WTC11 (cell line): ENCODE results near the gene TMEM80.

Experiments
- E2F1 ChIP-seq: sonication (generic); formaldehyde crosslinking; IDR thresholded peaks from 2 replicates; pipeline ENCODE4 v1.8.0; 2022; ENCODE audit warnings: mild to moderate bottlenecking, missing genetic modification reagents
- FOXP1 ChIP-seq: sonication (generic); formaldehyde crosslinking; IDR thresholded peaks from 2 replicates; pipeline ENCODE4 v1.8.0; 2022; ENCODE audit warnings: missing genetic modification reagents, mild to moderate bottlenecking, moderate library complexity, borderline replicate concordance
- IRF2 ChIP-seq: sonication (generic); formaldehyde crosslinking; IDR thresholded peaks from 2 replicates; pipeline ENCODE4 v1.8.0; 2022; ENCODE audit warnings: low read depth, missing genetic modification reagents, borderline replicate concordance
- MXD4 ChIP-seq: fragments of 250-450 bp; sonication (Bioruptor Pico); IDR thresholded peaks from 2 replicates; pipeline ENCODE4 v1.8.0; 2021; ENCODE audit warnings: mild to moderate bottlenecking, moderate library complexity, borderline replicate concordance
- NR2C2 ChIP-seq: sonication (generic); formaldehyde crosslinking; IDR thresholded peaks from 2 replicates; pipeline ENCODE4 v1.8.0; 2022; ENCODE audit warnings: mild to moderate bottlenecking, missing genetic modification reagents
- ZNF423 ChIP-seq: fragments of 250-450 bp; sonication (Bioruptor Pico); IDR thresholded peaks from 2 replicates; pipeline ENCODE4 v2.1.2; 2022; ENCODE audit warnings: mild to moderate bottlenecking, moderate library complexity
- ZNF671 ChIP-seq: fragments of 250-450 bp; sonication (Bioruptor Pico); IDR thresholded peaks from 2 replicates; pipeline ENCODE4 v1.8.0; 2021; ENCODE audit warnings: mild to moderate bottlenecking
- TF ChIP-seq, protein P1 (sequence below): sonication (generic); formaldehyde crosslinking; IDR thresholded peaks from 2 replicates; pipeline ENCODE4 v1.8.1; 2023; ENCODE audit warnings: mild to moderate bottlenecking, missing genetic modification reagents, moderate library complexity
- TF ChIP-seq, protein P2 (sequence below): fragments of 200-600 bp; IDR thresholded peaks from 2 replicates; pipeline ENCODE4 v1.8.0; 2022; ENCODE audit warnings: antibody characterized with exemption
- TF ChIP-seq, protein P3 (sequence below): sonication (generic); formaldehyde crosslinking; conservative IDR thresholded peaks from 2 replicates; pipeline ENCODE4 v1.8.1; 2022; ENCODE audit warnings: mild to moderate bottlenecking, missing genetic modification reagents

GRCh38 chr11:678297-678696 lies 17.3 kb upstream of the TMEM80 start:
- TF ChIP-seq, protein P1, sequence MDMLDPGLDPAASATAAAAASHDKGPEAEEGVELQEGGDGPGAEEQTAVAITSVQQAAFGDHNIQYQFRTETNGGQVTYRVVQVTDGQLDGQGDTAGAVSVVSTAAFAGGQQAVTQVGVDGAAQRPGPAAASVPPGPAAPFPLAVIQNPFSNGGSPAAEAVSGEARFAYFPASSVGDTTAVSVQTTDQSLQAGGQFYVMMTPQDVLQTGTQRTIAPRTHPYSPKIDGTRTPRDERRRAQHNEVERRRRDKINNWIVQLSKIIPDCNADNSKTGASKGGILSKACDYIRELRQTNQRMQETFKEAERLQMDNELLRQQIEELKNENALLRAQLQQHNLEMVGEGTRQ = no peak
- TF ChIP-seq IRF2 (no peak), ZNF423 (CRISPR knock-in tag) (no peak), FOXP1 (CRISPR knock-in tag) (no peak), E2F1 (CRISPR knock-in tag) (no peak; the same call in 1 of the 2 replicates), MXD4 (CRISPR knock-in tag) (no peak), NR2C2 (CRISPR knock-in tag) (no peak), ZNF671 (CRISPR knock-in tag) (no peak)
- TF ChIP-seq, protein P2, sequence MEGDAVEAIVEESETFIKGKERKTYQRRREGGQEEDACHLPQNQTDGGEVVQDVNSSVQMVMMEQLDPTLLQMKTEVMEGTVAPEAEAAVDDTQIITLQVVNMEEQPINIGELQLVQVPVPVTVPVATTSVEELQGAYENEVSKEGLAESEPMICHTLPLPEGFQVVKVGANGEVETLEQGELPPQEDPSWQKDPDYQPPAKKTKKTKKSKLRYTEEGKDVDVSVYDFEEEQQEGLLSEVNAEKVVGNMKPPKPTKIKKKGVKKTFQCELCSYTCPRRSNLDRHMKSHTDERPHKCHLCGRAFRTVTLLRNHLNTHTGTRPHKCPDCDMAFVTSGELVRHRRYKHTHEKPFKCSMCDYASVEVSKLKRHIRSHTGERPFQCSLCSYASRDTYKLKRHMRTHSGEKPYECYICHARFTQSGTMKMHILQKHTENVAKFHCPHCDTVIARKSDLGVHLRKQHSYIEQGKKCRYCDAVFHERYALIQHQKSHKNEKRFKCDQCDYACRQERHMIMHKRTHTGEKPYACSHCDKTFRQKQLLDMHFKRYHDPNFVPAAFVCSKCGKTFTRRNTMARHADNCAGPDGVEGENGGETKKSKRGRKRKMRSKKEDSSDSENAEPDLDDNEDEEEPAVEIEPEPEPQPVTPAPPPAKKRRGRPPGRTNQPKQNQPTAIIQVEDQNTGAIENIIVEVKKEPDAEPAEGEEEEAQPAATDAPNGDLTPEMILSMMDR = no peak
- TF ChIP-seq, protein P3, sequence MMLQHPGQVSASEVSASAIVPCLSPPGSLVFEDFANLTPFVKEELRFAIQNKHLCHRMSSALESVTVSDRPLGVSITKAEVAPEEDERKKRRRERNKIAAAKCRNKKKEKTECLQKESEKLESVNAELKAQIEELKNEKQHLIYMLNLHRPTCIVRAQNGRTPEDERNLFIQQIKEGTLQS = no peak
